WTC11 (cell line): Measurements from ENCODE around the gene SARDH. TPM values are rescaled to one million over a fixed set of nuclear protein-coding genes. Genes with fewer than 3 reads are reported as not detected.

ENCODE experiments used
- ATAC-seq: fragments of 200-7000 bp; cut with Tn5 transposase; 2 replicates; pipeline ENCODE4 v1.10.0; 2021; ENCODE audit warnings: mild to moderate bottlenecking, moderate library complexity
- CTCF ChIA-PET: fragments of 300-600 bp; sonication (Branson Sonifier 250); formaldehyde crosslinking; loops from one replicate; lab custom pipeline; 2021; ENCODE audit warnings: antibody characterized with exemption; lab: Charles Lee
- POLR2A ChIA-PET: fragments of 350-600 bp; sonication (Branson Sonifier 250); formaldehyde crosslinking; loops from one replicate; lab custom pipeline; 2021; ENCODE audit warnings: antibody characterized with exemption; lab: Charles Lee
- DNase-seq: peaks from one replicate; pipeline ENCODE4 v3.0.0; 2021; ENCODE audit warnings: low spot score
- H3K27ac Mint-ChIP-seq: 2 replicates; pipeline ENCODE4 v1.8.0; 2021; ENCODE audit warnings: mixed read lengths
- H3K27me3 Mint-ChIP-seq: 2 replicates; pipeline ENCODE4 v1.8.0; 2021; ENCODE audit warnings: low read depth, mild to moderate bottlenecking, moderate library complexity, mixed read lengths
- H3K36me3 Mint-ChIP-seq: 2 replicates; pipeline ENCODE4 v1.8.0; 2021; ENCODE audit warnings: mixed read lengths
- H3K4me1 Mint-ChIP-seq: 2 replicates; pipeline ENCODE4 v1.8.0; 2022; ENCODE audit warnings: mixed read lengths
- H3K4me3 Mint-ChIP-seq: 2 replicates; pipeline ENCODE4 v1.8.0; 2021; ENCODE audit warnings: mild to moderate bottlenecking, moderate library complexity, mixed read lengths
- H3K9me3 Mint-ChIP-seq: 2 replicates; pipeline ENCODE4 v1.8.0; 2021; ENCODE audit warnings: mixed read lengths
- ATF6 ChIP-seq: sonication (generic); formaldehyde crosslinking; IDR thresholded peaks from 2 replicates; pipeline ENCODE4 v1.8.1; 2023; ENCODE audit warnings: mild to moderate bottlenecking, missing genetic modification reagents
- CTCF ChIP-seq: fragments of 200-600 bp; IDR thresholded peaks from 2 replicates; pipeline ENCODE4 v1.8.0; 2022; ENCODE audit warnings: antibody characterized with exemption
- E2F5 ChIP-seq: sonication (generic); formaldehyde crosslinking; IDR thresholded peaks from 2 replicates; pipeline ENCODE4 v1.8.1; 2022; ENCODE audit warnings: mild to moderate bottlenecking, moderate library complexity, missing genetic modification reagents
- ELF4 ChIP-seq: sonication (generic); formaldehyde crosslinking; IDR thresholded peaks from 2 replicates; pipeline ENCODE4 v1.8.1; 2022; ENCODE audit warnings: low read depth, mild to moderate bottlenecking, moderate library complexity, missing genetic modification reagents
- EMX1 ChIP-seq: fragments of 250-450 bp; sonication (Bioruptor Pico); IDR thresholded peaks from 2 replicates; pipeline ENCODE4 v1.8.0; 2021; ENCODE audit warnings: mild to moderate bottlenecking
- FOXP1 ChIP-seq: sonication (generic); formaldehyde crosslinking; IDR thresholded peaks from 2 replicates; pipeline ENCODE4 v1.8.0; 2022; ENCODE audit warnings: missing genetic modification reagents, mild to moderate bottlenecking, moderate library complexity, borderline replicate concordance
- HMGXB4 ChIP-seq: sonication (generic); formaldehyde crosslinking; IDR thresholded peaks from 2 replicates; pipeline ENCODE4 v1.8.1; 2023; ENCODE audit warnings: mild to moderate bottlenecking, moderate library complexity, missing genetic modification reagents
- IRF2 ChIP-seq: sonication (generic); formaldehyde crosslinking; IDR thresholded peaks from 2 replicates; pipeline ENCODE4 v1.8.0; 2022; ENCODE audit warnings: low read depth, missing genetic modification reagents, borderline replicate concordance
- JAZF1 ChIP-seq: fragments of 250-450 bp; sonication (Bioruptor Pico); IDR thresholded peaks from 2 replicates; pipeline ENCODE4 v1.9.0; 2021; ENCODE audit warnings: moderate library complexity, mild to moderate bottlenecking, inconsistent platforms
- MAX ChIP-seq: sonication (generic); formaldehyde crosslinking; IDR thresholded peaks from 2 replicates; pipeline ENCODE4 v1.8.0; 2022; ENCODE audit warnings: mild to moderate bottlenecking, missing genetic modification reagents
- MXD4 ChIP-seq: fragments of 250-450 bp; sonication (Bioruptor Pico); IDR thresholded peaks from 2 replicates; pipeline ENCODE4 v1.8.0; 2021; ENCODE audit warnings: mild to moderate bottlenecking, moderate library complexity, borderline replicate concordance
- NFE2L1 ChIP-seq: sonication (generic); formaldehyde crosslinking; IDR thresholded peaks from 2 replicates; pipeline ENCODE4 v1.8.1; 2023; ENCODE audit warnings: missing genetic modification reagents
- NR1H2 ChIP-seq: sonication (generic); formaldehyde crosslinking; IDR thresholded peaks from 2 replicates; pipeline ENCODE4 v1.9.0; 2021; ENCODE audit warnings: mild to moderate bottlenecking, moderate library complexity, missing genetic modification reagents
- RORB ChIP-seq: fragments of 250-450 bp; sonication (Bioruptor Pico); IDR thresholded peaks from 2 replicates; pipeline ENCODE4 v1.9.0; 2021; ENCODE audit warnings: mild to moderate bottlenecking
- TEAD4 ChIP-seq: sonication (generic); formaldehyde crosslinking; IDR thresholded peaks from 2 replicates; pipeline ENCODE4 v1.8.0; 2022; ENCODE audit warnings: mild to moderate bottlenecking, missing genetic modification reagents
- ZNF671 ChIP-seq: fragments of 250-450 bp; sonication (Bioruptor Pico); IDR thresholded peaks from 2 replicates; pipeline ENCODE4 v1.8.0; 2021; ENCODE audit warnings: mild to moderate bottlenecking
- total RNA-seq: library from RNA; stranded (reverse); gene quantifications from 3 replicates; pipeline ENCODE4 v1.2.3, GENCODE V29; 2021

The SARDH gene
- total RNA-seq, 1 experiment from 2014 or later = 8.5 TPM

GRCh38 chr9:133664173-133665050 lies 73.7 kb downstream of the SARDH start:
- DNase-seq (no peak), ATAC-seq (no peak)
- ChIA-PET CTCF (interaction anchor here (0.6 to 2.4 kb wide), 14 partner anchors 9 to 391 kb away, joined by 3 to 7 read pairs (median 3); partner anchors contain the start of gene ADAMTSL2), POLR2A (no interaction called here)
- Mint-ChIP-seq H3K36me3 (peaks cover 6% of the 10 kb centered on the region), H3K4me3 (no peak overlapping the region), H3K27ac (no peak overlapping the region), H3K27me3 (peaks cover 3% of the 10 kb centered on the region), H3K9me3 (no peaks in the 10 kb centered on the region), H3K4me1 (peaks cover 2% of the 10 kb centered on the region; the same call in 1 of the 2 replicates)
- TF ChIP-seq RORB (no peak), ELF4 (CRISPR knock-in tag) (no peak), JAZF1 (CRISPR knock-in tag) (no peak), TEAD4 (CRISPR knock-in tag) (no peak), MXD4 (no peak), IRF2 (CRISPR knock-in tag) (no peak), E2F5 (CRISPR knock-in tag) (no peak), ZNF671 (no peak), NR1H2 (CRISPR knock-in tag) (no peak), CTCF (no peak), FOXP1 (CRISPR knock-in tag) (no peak)

- ChIA-PET CTCF (interaction anchor here (1.2 kb wide), 1 partner anchor 81 kb away, joined by 3 read pairs; no protein-coding TSS in a partner anchor), POLR2A (no interaction called here)
- Mint-ChIP-seq H3K27ac (no peak overlapping the region), H3K36me3 (no peaks in the 10 kb centered on the region), H3K27me3 (peaks cover 19% of the 10 kb centered on the region), H3K4me1 (peaks cover 12% of the 10 kb centered on the region), H3K4me3 (no peak overlapping the region), H3K9me3 (no peaks in the 10 kb centered on the region)
- TF ChIP-seq NFE2L1 (CRISPR knock-in tag) = no peak
- TF ChIP-seq EMX1 (CRISPR knock-in tag) = no peak
- no peak for TF ChIP-seq HMGXB4 (CRISPR knock-in tag)
- TF ChIP-seq MAX (CRISPR knock-in tag) = no peak
- TF ChIP-seq ATF6 (CRISPR knock-in tag) = no peak
- ATAC-seq = no peak
- DNase-seq = no peak
These were observed 76.2 kb downstream of the SARDH start for GRCh38 chr9:133661846-133662540.
